ENCODE measurements around the gene TAF4B.

The TAF4B gene

GRCh38 chr18:26424428-26425147 is 198.3 kb downstream of the TAF4B start:
- no peak for DNase-seq (ENCODE audit: low read depth)
- no peak overlapping the region for H3K4me3 ChIP-seq (ENCODE audit: control insufficient read depth, low read depth, low read length)
- no peak for TF ChIP-seq CTCF (conservative IDR thresholded peaks at IDR 0.05; ENCODE audit: control insufficient read depth, insufficient read depth, low read depth, low read length)

GRCh38 chr18:26425148-26425531 is 198.9 kb downstream of the TAF4B start:
- no peak for TF ChIP-seq CTCF (conservative IDR thresholded peaks at IDR 0.05; ENCODE audit: control insufficient read depth, insufficient read depth, low read depth, low read length)
- no peak overlapping the region for H3K4me3 ChIP-seq (ENCODE audit: control insufficient read depth, low read depth, low read length)
- DNase-seq (ENCODE audit: low read depth): peak; percentile 75

- H3K4me3 ChIP-seq (ENCODE audit: control insufficient read depth, low read depth, low read length): no peak overlapping the region
- TF ChIP-seq CTCF (conservative IDR thresholded peaks at IDR 0.05; ENCODE audit: control insufficient read depth, insufficient read depth, low read depth, low read length): no peak
These were observed 203.4 kb downstream of the TAF4B start for GRCh38 chr18:26429535-26430226.

GRCh38 chr18:26432651-26433424 is 206.6 kb downstream of the TAF4B start:
- TF ChIP-seq CTCF (conservative IDR thresholded peaks at IDR 0.05; ENCODE audit: control insufficient read depth, insufficient read depth, low read depth, low read length): no peak
- H3K4me3 ChIP-seq (ENCODE audit: control insufficient read depth, low read depth, low read length): no peak overlapping the region
- DNase-seq (ENCODE audit: low read depth): peak; percentile 4

More at GRCh38 chr18:26429535-26430226, 203.4 kb downstream of the TAF4B start:
- peak; percentile 90 for DNase-seq (ENCODE audit: low read depth)

- H3K4me3 ChIP-seq (ENCODE audit: control insufficient read depth, low read depth, low read length): no peak overlapping the region
- TF ChIP-seq CTCF (conservative IDR thresholded peaks at IDR 0.05; ENCODE audit: control insufficient read depth, insufficient read depth, low read depth, low read length): no peak
- no peak for DNase-seq (ENCODE audit: low read depth)
These were observed 208.6 kb downstream of the TAF4B start for GRCh38 chr18:26434887-26435286.

- no peak for TF ChIP-seq CTCF (conservative IDR thresholded peaks at IDR 0.05; ENCODE audit: control insufficient read depth, insufficient read depth, low read depth, low read length)
- DNase-seq (ENCODE audit: low read depth): no peak
- no peak overlapping the region for H3K4me3 ChIP-seq (ENCODE audit: control insufficient read depth, low read depth, low read length)
These were observed 209.3 kb downstream of the TAF4B start for GRCh38 chr18:26435415-26436095.

All from fibroblast of mammary gland (primary cell).